ENCODE data around the gene NTM. TPM values are rescaled to one million over a fixed set of nuclear protein-coding genes. Genes with fewer than 3 reads are reported as not detected.

The NTM gene
- total RNA-seq, 1 experiment from 2014 or later: 9.9 TPM

- Histone ChIP-seq H4K20me1 (ENCODE audit: control insufficient read depth, insufficient read depth, insufficient read length) (no peaks in the 10 kb centered on the region), H3T11ph (ENCODE audit: low read length) (no peak overlapping the region), H3K23me2 (ENCODE audit: insufficient read length, low read depth, low read length, poor library complexity, severe bottlenecking) (no peaks in the 10 kb centered on the region), H3K27me3 (ENCODE audit: insufficient read depth, low read length) (no peaks in the 10 kb centered on the region), H2BK20ac (ENCODE audit: low read depth, low read length, poor library complexity, severe bottlenecking) (no peak overlapping the region), H3K56ac (ENCODE audit: insufficient read length, low read depth, low read length) (no peak overlapping the region), H3K9ac (ENCODE audit: extremely low read depth, insufficient read length, low read length) (no peak overlapping the region), H2BK12ac (ENCODE audit: insufficient read length, low read depth, low read length) (no peak overlapping the region), H2BK15ac (ENCODE audit: low read depth, low read length) (no peak overlapping the region), H4K8ac (replicated peaks; ENCODE audit: insufficient read length, low read depth, low read length) (no peak overlapping the region), H3K18ac (ENCODE audit: insufficient read length, low read depth, low read length) (no peak overlapping the region), H3K79me2 (ENCODE audit: insufficient read depth, low read length) (no peaks in the 10 kb centered on the region), H4K91ac (ENCODE audit: insufficient read length, low read depth, low read length) (no peak overlapping the region), H3K4me2 (ENCODE audit: insufficient read depth, insufficient read length, low read length) (no peak overlapping the region), H2AK5ac (ENCODE audit: insufficient read length, low read length) (no peak overlapping the region), H2BK5ac (ENCODE audit: insufficient read length, low read length) (no peak overlapping the region), H3K23ac (ENCODE audit: insufficient read length, low read depth, low read length) (no peak overlapping the region), H2AFZ (ENCODE audit: low read length) (no peak overlapping the region), H3K4me1 (ENCODE audit: insufficient read depth, low read length) (no peaks in the 10 kb centered on the region), H3K79me1 (ENCODE audit: insufficient read depth, low read depth, low read length, poor library complexity, severe bottlenecking) (no peaks in the 10 kb centered on the region), H2BK120ac (ENCODE audit: low read depth, low read length, poor library complexity, severe bottlenecking) (no peak overlapping the region), H3K4ac (ENCODE audit: low read depth, low read length) (no peak overlapping the region), H3K27ac (ENCODE audit: insufficient read length, low read depth, low read length) (no peak overlapping the region), H3K14ac (ENCODE audit: insufficient read depth, low read length) (no peak overlapping the region), H4K5ac (ENCODE audit: insufficient read length, low read depth, low read length) (no peak overlapping the region), H3K9me3 (ENCODE audit: control insufficient read depth, low read depth, low read length) (no peaks in the 10 kb centered on the region)
- TF ChIP-seq, protein P1, sequence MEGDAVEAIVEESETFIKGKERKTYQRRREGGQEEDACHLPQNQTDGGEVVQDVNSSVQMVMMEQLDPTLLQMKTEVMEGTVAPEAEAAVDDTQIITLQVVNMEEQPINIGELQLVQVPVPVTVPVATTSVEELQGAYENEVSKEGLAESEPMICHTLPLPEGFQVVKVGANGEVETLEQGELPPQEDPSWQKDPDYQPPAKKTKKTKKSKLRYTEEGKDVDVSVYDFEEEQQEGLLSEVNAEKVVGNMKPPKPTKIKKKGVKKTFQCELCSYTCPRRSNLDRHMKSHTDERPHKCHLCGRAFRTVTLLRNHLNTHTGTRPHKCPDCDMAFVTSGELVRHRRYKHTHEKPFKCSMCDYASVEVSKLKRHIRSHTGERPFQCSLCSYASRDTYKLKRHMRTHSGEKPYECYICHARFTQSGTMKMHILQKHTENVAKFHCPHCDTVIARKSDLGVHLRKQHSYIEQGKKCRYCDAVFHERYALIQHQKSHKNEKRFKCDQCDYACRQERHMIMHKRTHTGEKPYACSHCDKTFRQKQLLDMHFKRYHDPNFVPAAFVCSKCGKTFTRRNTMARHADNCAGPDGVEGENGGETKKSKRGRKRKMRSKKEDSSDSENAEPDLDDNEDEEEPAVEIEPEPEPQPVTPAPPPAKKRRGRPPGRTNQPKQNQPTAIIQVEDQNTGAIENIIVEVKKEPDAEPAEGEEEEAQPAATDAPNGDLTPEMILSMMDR (conservative IDR thresholded peaks at IDR 0.05): no peak
- DNase-seq: no peak
- Mint-ChIP-seq H3K9me3 (no peaks in the 10 kb centered on the region), H3K36me3 (ENCODE audit: insufficient read depth in 1 of 3, low read depth in 3 of 3) (no peaks in the 10 kb centered on the region; a peak in 2 of 7 replicates), H3K27ac (no peak overlapping the region), H3K27me3 (ENCODE audit: low read depth) (no peaks in the 10 kb centered on the region), H3K4me3 (no peak overlapping the region), H3K4me1 (peaks cover 7 to 10% of the 10 kb centered on the region in 2 experiments)
- no CpG with 5 or more reads among the region's 5 CpGs for WGBS (ENCODE audit: extremely low coverage, insufficient read length, low lambda C conversion rate)
These were observed 527.5 kb downstream of the NTM start for GRCh38 chr11:131897956-131898355.
